Choroid plexus epithelial cell (primary cell): ENCODE data around the gene GJC2.
"Not testable (repeated sequence)": the region's sequence is repeated elsewhere in the genome, so short reads cannot be mapped to it uniquely, and the experiment has no call there.

Experiments
- DNase-seq: peaks from one replicate; pipeline ENCODE4 v3.0.0-alpha.2; 2010; ENCODE audit warnings: low read depth
- H3K4me3 ChIP-seq: 2 replicates; pipeline ENCODE4 v1.5.1; 2011; ENCODE audit warnings: low read depth, mild to moderate bottlenecking, control low read depth, low read length, moderate library complexity
- TF ChIP-seq, protein P1 (sequence below): conservative IDR thresholded peaks from 2 replicates; pipeline ENCODE4 v1.5.1; 2011; ENCODE audit warnings: low read depth, mild to moderate bottlenecking, control low read depth, inconsistent platforms, low read length, moderate library complexity

The GJC2 gene

DNA sequence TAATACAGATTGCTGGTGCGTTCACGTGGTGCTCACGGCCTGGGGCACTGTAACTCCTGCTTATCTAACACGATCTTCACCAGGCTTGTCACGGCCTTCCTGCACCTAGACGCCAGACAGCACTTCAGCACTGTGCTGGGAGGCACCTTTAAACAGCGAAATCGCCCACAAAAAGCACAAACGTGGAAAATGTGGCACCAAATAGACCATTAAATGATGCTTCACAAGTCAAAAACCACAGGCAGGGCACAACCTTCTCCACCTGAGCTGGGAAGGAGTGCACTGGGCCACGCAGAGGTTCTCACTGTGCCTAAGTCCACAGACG lies 35.9 kb downstream of the GJC2 start:
- TF ChIP-seq, protein P1, sequence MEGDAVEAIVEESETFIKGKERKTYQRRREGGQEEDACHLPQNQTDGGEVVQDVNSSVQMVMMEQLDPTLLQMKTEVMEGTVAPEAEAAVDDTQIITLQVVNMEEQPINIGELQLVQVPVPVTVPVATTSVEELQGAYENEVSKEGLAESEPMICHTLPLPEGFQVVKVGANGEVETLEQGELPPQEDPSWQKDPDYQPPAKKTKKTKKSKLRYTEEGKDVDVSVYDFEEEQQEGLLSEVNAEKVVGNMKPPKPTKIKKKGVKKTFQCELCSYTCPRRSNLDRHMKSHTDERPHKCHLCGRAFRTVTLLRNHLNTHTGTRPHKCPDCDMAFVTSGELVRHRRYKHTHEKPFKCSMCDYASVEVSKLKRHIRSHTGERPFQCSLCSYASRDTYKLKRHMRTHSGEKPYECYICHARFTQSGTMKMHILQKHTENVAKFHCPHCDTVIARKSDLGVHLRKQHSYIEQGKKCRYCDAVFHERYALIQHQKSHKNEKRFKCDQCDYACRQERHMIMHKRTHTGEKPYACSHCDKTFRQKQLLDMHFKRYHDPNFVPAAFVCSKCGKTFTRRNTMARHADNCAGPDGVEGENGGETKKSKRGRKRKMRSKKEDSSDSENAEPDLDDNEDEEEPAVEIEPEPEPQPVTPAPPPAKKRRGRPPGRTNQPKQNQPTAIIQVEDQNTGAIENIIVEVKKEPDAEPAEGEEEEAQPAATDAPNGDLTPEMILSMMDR, result no peak
- no peak overlapping the region for H3K4me3 ChIP-seq
- no peak for DNase-seq

DNA sequence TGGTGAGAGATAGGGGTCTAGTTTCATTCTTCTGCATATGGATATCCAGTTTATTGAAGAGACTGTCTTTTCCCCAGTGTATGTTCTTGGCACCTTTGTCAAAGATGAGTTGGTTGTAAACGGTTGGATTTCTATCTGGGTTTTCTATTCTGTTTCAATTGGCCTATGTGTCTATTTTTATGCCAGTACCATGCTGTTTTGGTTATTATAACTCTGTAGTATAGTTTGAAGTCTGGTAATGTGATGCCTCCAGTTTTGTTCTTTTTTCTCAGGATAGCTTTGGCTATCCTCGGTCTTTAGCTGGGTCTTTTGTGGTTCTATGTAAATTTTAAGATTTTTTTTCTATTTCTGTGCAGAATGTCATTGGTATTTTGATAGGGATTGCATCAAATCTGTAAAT lies 38.5 kb downstream of the GJC2 start:
- H3K4me3 ChIP-seq, DNase-seq: not testable (repeated sequence)

DNA sequence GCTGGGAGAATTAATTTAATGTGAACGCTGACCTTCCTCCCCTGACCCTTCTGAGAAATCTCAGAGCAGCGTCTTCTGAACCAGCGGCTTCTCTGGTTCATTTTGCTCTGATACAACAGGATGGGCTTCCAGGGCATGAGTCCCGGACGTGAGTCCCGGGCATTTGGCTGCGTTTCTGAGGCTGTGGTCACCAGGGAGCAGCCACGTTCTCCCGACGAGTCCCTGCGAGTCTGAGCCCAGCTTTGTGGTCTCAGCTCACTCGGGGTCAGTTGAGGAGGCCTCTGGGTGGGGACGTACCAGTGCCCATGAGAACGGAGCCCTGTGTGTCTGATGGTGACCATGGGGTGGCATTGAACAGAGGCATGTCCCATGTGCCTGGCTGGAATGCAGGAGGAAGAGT lies 40.5 kb downstream of the GJC2 start:
- no peak for DNase-seq
- TF ChIP-seq, protein P1, result no peak

DNA sequence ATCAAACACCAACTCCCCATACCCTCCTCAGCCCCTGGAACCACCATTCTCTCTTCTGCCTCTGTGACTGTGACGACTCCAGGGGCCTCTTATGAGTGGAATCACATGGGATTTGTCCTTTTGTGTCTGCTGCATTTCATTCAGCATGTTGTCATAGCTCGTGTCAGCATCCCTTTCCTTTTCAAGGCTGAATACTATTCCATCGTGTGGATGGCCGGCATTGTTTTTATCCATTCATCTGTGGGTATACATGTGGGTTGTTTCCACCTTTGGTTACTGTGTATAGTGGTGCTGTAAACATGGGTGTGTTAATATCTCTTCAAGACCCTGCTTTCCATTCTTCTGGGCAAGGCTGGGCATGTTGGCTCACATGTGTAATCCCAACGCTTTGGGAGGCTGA lies 41.0 kb downstream of the GJC2 start:
- no peak for DNase-seq
- no peak overlapping the region for H3K4me3 ChIP-seq
- TF ChIP-seq, protein P1, result no peak

More for the DNA sequence above, 40.5 kb downstream of the GJC2 start:
- H3K4me3 ChIP-seq, result no peak overlapping the region

DNA sequence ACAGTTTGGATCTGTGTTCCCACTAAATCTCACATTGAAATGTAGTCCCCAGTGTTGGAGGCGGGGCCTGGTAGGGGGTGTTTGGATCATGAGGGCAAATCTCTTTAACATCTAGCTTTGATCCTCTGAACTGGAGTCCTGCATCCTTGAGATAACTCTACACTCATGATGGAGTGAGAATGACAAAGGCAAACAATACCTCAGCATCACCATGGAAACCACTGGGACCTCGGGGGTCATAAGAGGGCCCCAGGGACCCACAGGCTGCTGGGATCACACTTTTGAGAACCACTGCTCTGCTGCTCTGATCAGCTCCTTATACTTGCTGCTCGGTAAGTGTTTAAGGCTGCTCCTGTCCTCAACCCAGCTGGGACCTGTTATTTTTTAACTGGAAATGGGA lies 44.7 kb downstream of the GJC2 start:
- H3K4me3 ChIP-seq, result no peak overlapping the region
- TF ChIP-seq, protein P1, result no peak
- DNase-seq, result no peak

DNA sequence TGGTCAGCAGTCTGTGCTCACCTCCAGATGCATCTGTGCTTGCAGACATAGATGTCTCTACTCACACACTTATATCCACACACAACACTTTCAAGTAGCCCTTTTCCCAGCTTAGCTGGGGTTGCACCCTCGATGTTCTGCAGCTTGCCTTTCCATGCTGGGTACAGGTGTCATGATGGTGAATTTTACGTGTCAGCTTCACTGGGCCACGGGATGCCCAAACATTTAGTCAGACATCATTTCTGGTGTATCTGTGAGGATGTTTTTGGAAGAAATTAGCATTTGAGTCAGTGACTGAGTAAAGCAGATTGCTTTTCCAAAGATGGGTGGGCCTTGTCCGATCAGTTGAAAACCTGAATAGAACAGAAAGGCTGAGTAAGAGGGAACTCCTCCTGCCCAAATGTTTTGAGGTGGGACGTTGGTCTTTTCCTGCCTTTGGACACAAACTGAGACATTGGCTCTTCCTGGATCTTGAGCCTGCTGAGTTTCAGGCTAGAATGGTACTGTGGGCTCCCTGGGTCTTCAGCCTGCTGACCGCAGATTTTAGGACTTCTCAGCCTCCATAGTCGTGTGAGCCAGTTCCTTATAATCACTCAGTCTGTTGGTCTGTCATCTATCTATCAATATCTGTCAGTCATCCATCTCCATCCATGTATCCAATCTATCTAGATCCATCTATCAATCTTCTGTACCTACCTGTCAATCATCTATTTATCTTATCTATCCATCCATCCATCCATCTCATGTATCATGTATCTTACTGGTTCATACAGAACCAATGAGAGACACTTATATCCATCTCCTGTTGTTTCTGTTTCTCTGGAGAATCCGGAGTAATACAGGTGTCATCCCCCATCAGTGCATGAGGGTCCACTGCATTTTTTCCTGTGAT lies 45.4 kb downstream of the GJC2 start:
- no peak for DNase-seq
- TF ChIP-seq, protein P1, result no peak
- no peak overlapping the region for H3K4me3 ChIP-seq

DNA sequence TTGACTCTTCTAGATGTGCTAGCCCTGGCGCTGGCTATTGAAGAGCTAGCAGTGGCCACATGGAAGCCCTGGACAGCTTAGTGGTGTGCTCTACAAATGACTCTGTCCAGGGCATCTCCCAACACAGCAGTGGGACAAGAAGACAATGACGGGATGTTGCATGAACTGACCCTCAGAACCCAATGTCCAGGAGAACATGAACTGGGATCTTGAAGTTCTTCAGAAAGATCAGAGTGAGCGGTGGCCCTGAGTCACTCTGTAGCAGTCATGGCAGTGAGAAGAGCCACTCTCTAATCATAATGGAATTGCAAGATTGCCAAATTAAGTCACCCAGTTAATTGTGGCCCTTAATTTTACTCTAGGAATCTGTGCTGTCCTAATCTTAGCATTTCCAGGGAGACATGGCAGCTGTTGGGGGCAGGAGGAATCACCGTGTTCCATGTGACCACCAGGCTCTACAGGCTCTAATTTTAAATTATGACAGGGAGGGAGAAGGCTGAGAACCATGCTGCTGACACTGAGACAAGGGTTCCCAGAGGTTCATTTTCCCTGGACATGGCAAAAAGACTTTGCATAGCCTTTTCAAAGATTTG lies 47.9 kb downstream of the GJC2 start:
- DNase-seq, result no peak
- no peak overlapping the region for H3K4me3 ChIP-seq
- TF ChIP-seq, protein P1, result no peak
